DND-41 (cell line): ENCODE results near the gene DTX2.
"Not testable (repeated sequence)": the region's sequence is repeated elsewhere in the genome, so short reads cannot be mapped to it uniquely, and the experiment has no call there.

ENCODE experiments used
- CTCF ChIP-seq: IDR thresholded peaks from 2 replicates; pipeline ENCODE4 v1.5.1; 2012; ENCODE audit warnings: borderline replicate concordance, low read length, moderate library complexity, mild to moderate bottlenecking; ENCODE audit not compliant: poor library complexity, severe bottlenecking; ENCODE audit errors: extremely low read depth
- EZH2 ChIP-seq: IDR thresholded peaks from 3 replicates; pipeline ENCODE4 v1.6.1; 2012; ENCODE audit warnings: borderline replicate concordance, low read depth, mild to moderate bottlenecking, moderate library complexity, low read length, inconsistent platforms; ENCODE audit not compliant: severe bottlenecking

- not testable (repeated sequence) for TF ChIP-seq CTCF, EZH2
Measured at GRCh38 chr7:76465950-76466349, 4.4 kb downstream of the DTX2 start.
